ENCODE data around the gene CTIF.
A peak's percentile ranks its signal among the peaks of the same experiment; 100 is the strongest.

Gene CTIF

DNA sequence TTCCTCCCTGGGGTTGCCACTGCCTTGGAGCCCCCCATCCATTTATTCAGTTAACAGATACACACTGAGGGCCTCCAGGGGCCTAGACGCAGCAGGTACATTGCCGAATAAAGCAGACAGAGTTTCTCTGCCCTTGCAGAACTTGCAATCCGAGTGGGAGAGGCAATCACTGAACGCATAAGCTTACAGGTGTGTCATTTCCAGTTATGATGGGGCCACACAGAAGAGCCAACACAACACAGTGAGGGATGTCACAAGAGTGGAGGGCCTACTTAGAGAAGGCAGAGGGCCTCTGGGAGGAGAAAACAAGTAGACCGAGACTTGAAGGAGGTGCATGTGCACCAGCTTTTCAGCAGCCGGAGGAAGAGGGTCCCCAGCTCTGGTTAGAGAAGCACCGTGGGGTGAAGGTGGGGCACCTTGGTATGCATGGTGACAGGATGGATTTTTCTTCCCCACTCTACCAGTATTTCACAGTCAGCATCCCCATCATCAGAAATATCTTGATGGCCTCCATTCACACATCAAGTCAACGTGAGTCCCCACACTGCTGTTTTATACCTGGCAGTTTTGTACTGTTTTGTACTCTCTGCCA lies 261.0 kb downstream of the CTIF start:
- no peaks in the 10 kb centered on the region for H3K9me3 Mint-ChIP-seq
- H3K27ac Mint-ChIP-seq: peak overlapping the region; percentile 94
- ATAC-seq (no peak), DNase-seq (ENCODE audit: low spot score in 2 of 2) (no peak)
- no peak overlapping the region for H3K4me3 Mint-ChIP-seq
- peaks cover 73% of the 10 kb centered on the region for H3K4me1 Mint-ChIP-seq
- no peaks in the 10 kb centered on the region for H3K36me3 Mint-ChIP-seq

DNA sequence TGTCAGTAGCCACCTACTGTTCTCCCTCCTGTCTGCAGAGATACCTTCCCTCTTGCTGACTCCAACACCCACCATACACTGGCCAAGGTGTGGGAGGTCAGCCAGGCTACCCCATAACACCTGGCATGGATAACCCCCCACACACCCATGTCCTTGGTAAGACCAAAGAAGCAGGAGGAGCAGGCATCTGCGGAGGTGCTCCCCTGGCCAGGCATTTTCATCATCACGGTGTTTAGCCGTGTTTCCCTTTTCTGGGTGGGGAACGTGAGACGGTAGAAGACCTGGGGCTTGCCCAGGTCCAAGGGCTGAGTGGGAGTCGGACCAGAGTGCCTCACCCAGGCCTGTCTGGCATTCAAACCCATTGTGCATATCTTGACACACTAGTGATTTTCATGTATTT lies 261.6 kb downstream of the CTIF start:
- H3K4me1 Mint-ChIP-seq: peaks cover 80% of the 10 kb centered on the region

DNA sequence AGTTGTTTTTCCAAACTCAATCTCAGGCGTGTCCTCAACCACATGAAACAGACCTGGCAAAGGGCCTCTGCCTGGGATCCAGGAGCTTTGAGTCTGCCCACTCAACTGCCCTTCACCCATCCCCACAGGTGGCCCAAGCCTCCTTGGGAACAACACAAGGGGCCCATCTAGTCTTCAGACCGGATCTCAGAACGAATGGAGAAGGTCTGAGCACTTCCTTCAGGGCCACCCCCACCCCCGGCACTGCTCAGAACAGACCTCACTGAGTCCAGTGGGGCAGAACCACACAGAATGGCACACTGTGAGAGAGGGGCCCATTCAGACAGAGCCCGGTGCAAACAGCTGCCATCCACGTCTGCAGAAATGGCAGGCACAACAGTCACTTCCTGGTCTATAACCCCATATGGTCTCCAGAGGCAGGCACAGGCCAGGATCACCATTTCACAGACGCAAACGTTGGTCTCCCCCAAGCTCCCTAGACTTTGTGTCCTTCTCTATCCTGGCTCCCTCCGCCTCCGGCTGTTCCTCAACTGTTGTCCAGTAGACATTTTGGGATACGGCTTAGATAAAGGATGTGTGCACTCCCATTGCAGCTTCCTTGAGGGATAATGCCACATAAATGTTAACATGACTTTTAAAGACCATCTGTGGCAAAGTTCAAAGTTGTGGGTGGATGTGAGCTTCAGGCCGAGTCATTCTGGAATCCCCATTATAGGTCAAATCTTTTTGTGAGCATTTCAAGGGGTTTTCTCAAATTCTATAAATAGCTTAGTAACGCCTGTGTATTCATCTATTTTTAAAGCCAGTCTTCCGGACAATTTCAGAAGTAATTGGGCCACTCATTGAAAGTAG lies 262.3 kb downstream of the CTIF start:
- H3K36me3 Mint-ChIP-seq: no peaks in the 10 kb centered on the region
- H3K27ac Mint-ChIP-seq: peak overlapping the region; percentile 94
- DNase-seq (ENCODE audit: low spot score in 2 of 2) (no peak), ATAC-seq (peak; percentile 90)
- no peaks in the 10 kb centered on the region for H3K9me3 Mint-ChIP-seq
- H3K4me1 Mint-ChIP-seq: peaks cover 86% of the 10 kb centered on the region
- peak overlapping the region; percentile 57 for H3K4me3 Mint-ChIP-seq

More for the DNA sequence above, 261.6 kb downstream of the CTIF start:
- Mint-ChIP-seq H3K9me3 (no peaks in the 10 kb centered on the region), H3K27ac (peak overlapping the region; percentile 94), H3K4me3 (peak overlapping the region; percentile 57), H3K36me3 (no peaks in the 10 kb centered on the region)
- ATAC-seq (no peak), DNase-seq (ENCODE audit: low spot score in 2 of 2) (no peak)

DNA sequence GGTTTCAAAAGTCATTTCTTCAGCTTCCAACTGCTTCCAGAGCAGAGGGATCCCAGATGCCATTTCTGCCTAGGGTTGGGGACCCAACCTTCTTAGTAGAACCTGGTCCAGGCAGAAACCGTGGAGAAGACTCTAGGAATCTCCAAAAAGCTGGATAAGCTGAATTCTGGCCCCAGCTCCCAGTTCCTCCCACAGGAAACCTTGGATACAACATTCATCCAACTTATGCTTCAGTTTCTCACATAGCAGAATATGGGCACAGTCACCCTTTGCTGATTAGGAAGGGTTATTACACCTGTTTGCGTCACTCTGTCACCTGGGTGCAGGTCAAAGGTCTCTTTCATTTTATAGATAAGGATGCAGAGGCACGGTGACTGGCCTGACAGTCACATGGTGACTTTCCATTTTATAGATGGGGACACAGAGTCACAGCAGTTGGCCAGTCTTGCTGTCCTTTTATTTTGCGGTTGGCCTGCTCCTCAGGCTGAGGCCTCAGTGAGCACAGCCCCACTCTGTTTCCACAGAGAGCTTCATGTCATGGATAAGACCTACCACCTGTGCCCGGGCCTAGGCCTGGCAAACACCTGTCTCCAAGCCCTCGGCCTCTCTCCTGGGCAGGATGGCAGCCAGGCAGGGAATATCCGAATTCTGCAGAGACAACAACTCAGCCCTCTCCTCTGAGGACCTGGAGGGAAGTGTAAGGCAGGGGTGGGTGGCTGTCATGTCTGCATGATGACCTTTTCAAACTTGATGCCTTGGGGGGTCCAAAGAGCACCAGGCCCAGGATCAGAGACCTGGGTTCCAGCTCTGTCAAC lies 263.1 kb downstream of the CTIF start:
- ATAC-seq (no peak), DNase-seq (ENCODE audit: low spot score in 2 of 2) (no peak)
- Mint-ChIP-seq H3K4me1 (peaks cover 95% of the 10 kb centered on the region), H3K4me3 (peak overlapping the region; percentile 57), H3K9me3 (no peaks in the 10 kb centered on the region), H3K27ac (peak overlapping the region; percentile 94), H3K36me3 (no peaks in the 10 kb centered on the region)

DNA sequence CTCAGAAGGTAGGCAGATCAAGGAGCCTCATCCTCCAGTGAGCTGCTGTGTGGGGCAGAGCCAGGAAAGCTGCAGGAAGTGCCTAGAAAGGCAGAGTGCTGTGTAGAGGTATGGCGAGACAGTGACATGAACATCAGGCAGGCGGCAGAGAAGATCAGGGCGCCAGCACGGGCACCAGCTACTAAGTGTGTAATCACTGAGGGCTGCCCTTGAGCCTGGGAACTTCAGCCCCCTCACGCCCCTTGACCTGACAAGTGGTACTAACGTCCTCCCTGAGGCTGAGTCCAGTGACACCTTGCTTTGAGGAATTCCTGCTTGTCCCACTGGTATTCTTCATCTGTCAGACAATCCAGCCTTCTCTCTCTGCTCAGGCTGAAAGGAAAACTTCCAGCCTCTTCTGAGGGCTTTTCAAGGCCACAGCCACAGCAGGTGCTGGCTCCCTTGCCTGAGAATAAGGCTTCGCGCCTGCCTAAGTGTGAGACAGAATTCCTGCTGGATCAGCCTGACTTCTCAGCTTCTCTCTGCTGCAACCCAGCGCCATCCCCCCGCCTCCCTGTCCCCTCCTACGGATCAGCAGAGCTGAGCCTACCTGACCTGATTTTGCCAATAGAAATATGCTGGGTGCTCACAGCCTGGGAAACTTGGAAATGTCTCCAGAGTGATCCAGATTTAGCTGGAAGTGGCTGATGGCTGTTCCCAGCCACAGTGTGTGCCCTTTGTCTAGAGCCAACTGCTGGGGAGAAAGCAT lies 263.9 kb downstream of the CTIF start:
- H3K4me3 Mint-ChIP-seq: peak overlapping the region; percentile 57
- H3K9me3 Mint-ChIP-seq: no peaks in the 10 kb centered on the region
- no peaks in the 10 kb centered on the region for H3K36me3 Mint-ChIP-seq
- H3K4me1 Mint-ChIP-seq: peaks cover 90% of the 10 kb centered on the region
- no peak for ATAC-seq
- no peak for DNase-seq (ENCODE audit: low spot score in 2 of 2)
- H3K27ac Mint-ChIP-seq: peak overlapping the region; percentile 94

DNA sequence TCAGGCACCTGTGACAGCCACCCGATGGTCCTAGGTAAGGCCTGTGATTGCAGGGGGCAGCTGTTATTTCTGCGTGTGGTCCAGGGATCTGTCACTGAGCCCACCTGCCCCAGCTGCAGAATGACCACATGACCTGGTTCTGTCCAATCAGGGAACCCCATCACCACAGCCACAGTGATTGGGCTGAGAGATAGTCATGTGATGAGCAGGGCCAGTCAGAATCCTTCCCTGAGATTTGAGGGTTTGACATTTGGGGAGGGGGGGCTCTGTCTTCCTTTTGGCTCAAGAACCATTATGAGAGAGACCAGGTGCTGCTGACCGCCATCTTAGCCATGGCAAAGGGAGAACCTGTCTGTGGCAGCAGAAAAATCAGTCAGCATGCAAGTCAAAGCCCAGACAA lies 264.7 kb downstream of the CTIF start:
- Mint-ChIP-seq H3K27ac (peak overlapping the region; percentile 94), H3K4me1 (peaks cover 86% of the 10 kb centered on the region), H3K36me3 (no peaks in the 10 kb centered on the region), H3K9me3 (no peaks in the 10 kb centered on the region), H3K4me3 (no peak overlapping the region)
- DNase-seq (ENCODE audit: low spot score in 2 of 2) (no peak), ATAC-seq (no peak)

DNA sequence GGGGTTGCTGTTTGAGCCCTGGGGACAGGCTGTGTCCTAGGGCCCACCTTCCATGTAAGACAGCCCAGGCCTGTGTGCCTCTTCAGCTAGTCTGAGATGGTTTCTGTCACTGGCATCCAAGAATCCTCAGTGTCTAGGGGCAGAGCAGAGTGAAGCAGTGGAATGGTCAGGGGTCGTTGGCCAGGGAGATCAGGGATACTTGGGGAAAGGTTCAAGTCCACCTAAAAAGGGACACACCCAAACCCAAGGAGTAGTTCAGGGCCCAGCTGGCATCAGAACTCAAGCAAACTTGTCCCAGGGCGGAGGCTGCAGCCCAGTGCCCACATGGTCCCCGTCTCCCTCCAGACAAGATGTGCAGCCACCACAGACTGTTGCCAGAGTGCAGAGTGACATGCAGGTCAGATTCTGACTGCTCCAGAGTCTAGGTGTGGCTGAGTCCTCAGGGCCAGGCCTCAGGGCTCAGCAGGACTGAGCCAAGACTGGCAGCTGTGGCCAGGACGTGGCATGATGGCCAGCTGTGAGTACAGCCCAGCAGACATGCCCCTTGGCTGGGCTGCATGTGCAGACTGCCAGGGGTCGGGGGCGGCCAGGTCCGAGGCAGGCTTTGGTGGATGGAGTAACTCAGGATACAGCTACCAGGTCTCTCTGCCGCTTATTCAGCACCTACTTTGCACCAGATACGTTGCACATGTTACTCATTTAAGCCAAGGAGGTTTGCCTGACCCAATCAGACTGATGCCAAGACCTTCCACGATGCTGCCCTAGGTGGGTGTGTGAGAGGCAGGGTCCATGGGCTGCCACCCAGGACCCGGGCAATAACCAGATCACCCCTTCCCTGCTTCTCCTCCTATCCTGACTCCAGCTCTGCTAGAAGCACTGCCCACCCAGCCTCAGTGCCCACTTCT lies 265.4 kb downstream of the CTIF start:
- Mint-ChIP-seq H3K9me3 (no peaks in the 10 kb centered on the region), H3K36me3 (no peaks in the 10 kb centered on the region), H3K4me1 (peaks cover 79% of the 10 kb centered on the region), H3K4me3 (no peak overlapping the region), H3K27ac (peak overlapping the region; percentile 94)
- DNase-seq (ENCODE audit: low spot score in 2 of 2) (no peak), ATAC-seq (no peak)

DNA sequence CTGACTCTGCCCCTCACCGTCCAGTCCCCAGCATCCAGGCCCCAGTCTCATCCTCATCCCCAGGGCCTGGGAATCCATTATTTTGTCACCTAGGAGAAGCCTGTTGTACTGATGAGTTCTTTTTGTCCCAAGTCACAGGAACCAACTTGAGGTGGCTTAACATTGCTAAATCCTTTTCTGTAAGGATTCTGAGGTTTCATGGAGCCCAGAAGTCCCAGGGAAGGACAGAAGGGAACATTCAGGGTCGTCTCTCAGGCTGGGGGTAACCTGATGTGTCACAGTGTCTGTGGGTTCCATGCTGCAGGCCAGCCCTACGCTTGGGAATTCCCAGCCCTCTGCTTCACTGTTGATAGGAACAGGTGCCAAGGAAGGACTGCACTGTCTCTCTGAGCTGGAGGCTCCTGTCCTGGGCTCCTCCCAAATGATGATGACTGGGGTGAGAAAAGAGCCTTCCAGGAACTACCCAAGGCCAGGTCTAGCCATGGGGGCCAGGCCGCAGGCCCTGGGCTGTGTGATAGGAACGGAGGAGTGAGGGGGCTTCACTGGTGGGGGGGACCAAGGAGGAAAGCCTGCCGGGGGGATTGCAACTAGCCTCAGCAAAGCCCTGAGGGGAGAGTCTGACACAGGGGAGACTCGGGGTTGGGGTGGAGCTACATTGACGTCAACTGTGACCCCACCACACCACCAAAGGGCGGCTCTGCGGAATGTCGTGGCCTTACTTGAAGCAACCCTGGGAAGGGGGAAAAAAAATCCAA lies 266.2 kb downstream of the CTIF start:
- DNase-seq (ENCODE audit: low spot score in 2 of 2) (no peak), ATAC-seq (no peak)
- peak overlapping the region; percentile 69 for H3K27ac Mint-ChIP-seq
- H3K4me1 Mint-ChIP-seq: peaks cover 72% of the 10 kb centered on the region
- H3K4me3 Mint-ChIP-seq: no peak overlapping the region
- no peaks in the 10 kb centered on the region for H3K36me3 Mint-ChIP-seq
- no peaks in the 10 kb centered on the region for H3K9me3 Mint-ChIP-seq

DNA sequence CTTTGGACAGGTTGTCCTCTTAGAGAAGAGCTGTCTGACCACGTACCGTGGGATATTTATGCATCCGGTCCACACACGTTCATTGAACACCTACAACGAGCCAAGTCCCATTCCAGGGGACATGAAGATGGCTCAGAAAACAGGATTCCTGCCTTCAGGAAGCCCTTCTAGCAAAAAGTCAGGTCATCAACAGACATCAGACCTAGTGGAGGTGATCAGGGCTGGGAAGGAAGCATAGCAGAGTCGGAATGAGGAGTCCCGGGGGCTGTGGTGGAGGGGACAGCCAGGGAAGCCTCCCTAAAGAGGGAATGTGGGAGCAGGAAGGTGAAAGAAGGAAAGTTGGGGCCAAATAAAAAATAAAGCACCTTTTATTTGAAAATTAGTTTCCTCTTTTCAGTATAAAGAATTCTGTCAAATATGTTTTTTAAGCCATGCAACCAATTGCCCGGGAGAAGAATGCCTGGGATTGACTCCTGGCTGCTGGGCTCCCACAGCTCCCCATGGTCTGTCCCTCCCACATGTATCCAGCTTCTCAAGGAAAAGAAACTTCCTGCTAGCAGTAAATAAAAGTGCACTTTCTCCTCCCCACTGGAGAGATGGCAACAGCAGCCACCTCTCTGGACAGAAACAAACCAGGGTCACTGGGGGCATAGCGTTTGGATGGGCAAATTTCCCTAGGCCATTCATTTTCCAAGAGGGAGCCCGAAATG lies 267.1 kb downstream of the CTIF start:
- ATAC-seq (no peak), DNase-seq (ENCODE audit: low spot score in 2 of 2) (no peak)
- peaks cover 67% of the 10 kb centered on the region for H3K4me1 Mint-ChIP-seq
- no peaks in the 10 kb centered on the region for H3K9me3 Mint-ChIP-seq
- peak overlapping the region; percentile 69 for H3K27ac Mint-ChIP-seq
- no peak overlapping the region for H3K4me3 Mint-ChIP-seq
- H3K36me3 Mint-ChIP-seq: no peaks in the 10 kb centered on the region

DNA sequence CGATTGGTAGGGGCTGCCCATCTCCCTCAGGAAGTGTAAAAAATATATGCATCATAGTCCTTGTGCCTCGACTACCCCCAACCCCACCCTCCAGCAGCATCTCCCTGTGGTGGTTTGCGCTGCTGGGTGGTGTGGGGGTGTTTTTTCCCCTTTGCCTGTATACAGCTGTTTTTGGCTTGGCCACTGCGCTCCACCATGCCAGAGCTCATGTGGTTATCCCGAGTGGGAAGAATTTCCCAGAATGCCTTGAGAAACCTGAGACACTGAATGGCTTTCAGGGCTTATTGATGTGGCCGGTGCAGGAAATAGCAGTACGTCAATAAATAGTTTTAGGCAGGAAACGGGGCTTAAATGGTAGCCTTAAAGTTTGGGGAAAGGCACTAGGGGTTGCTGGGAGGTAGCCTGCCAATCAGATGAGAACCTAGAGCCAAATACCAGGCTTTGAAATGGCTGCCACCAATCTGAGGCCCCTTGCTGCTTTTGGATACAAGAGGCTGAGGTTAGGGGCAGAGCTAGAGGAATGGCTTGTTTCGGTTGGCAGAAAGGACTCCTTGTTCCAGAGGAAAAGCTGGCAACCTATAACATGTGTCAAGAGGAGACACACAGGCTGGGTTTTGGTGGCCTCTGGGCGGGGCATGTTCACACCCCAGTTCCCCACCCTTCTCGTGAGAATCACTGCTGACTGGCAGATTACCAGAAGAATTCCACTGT lies 267.9 kb downstream of the CTIF start:
- ATAC-seq (peak; percentile 45), DNase-seq (ENCODE audit: low spot score in 2 of 2) (no peak)
- no peak overlapping the region for H3K4me3 Mint-ChIP-seq

DNA sequence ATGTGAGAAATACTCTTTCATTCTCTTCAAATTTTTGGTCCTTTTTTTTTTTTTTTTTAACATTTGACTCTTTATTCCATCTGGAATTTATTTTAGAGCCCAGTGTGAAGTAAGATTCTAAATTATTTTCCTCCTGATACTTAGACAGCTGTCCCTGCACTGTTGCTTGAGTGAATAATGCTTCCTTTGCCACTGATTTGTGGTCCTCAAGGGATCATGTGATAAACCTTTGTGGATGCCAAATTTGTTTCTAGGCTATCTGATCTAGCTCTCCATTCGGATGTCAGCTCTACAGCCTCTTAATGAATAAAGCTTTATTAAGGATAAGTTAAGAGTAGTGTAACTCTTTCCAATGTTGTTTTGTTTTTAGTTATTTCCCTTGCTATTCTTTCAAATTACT lies 269.6 kb downstream of the CTIF start:
- Mint-ChIP-seq H3K9me3 (no peaks in the 10 kb centered on the region), H3K4me3 (no peak overlapping the region), H3K36me3 (peaks cover 13% of the 10 kb centered on the region), H3K4me1 (peaks cover 66% of the 10 kb centered on the region), H3K27ac (no peak overlapping the region)
- DNase-seq (ENCODE audit: low spot score in 2 of 2) (no peak), ATAC-seq (no peak)

More for the DNA sequence above, 267.9 kb downstream of the CTIF start:
- H3K9me3 Mint-ChIP-seq: no peaks in the 10 kb centered on the region
- no peaks in the 10 kb centered on the region for H3K36me3 Mint-ChIP-seq
- peak overlapping the region; percentile 69 for H3K27ac Mint-ChIP-seq
- H3K4me1 Mint-ChIP-seq: peaks cover 66% of the 10 kb centered on the region

DNA sequence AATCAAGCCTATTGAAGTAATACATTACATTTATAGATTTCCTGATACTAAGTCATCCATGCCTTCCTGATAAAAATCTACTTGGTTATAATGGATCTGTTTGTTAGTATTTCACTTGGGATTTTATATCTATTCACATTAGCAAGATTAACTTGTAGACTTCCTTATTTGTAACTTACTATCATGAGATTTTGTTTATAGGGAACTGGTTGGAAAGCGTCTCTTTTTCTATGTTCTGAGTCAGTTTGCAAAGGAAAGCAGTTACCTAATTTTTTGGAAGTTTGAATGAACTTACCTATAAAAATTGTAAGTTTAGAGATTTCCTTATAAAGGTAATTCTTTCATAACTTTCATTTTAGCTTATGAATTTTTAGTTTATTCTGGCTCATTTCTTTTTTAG lies 270.5 kb downstream of the CTIF start:
- peaks cover 13% of the 10 kb centered on the region for H3K36me3 Mint-ChIP-seq
- ATAC-seq (no peak), DNase-seq (ENCODE audit: low spot score in 2 of 2) (no peak)
- H3K27ac Mint-ChIP-seq: no peak overlapping the region
- no peak overlapping the region for H3K4me3 Mint-ChIP-seq
- peaks cover 66% of the 10 kb centered on the region for H3K4me1 Mint-ChIP-seq
- H3K9me3 Mint-ChIP-seq: no peaks in the 10 kb centered on the region

DNA sequence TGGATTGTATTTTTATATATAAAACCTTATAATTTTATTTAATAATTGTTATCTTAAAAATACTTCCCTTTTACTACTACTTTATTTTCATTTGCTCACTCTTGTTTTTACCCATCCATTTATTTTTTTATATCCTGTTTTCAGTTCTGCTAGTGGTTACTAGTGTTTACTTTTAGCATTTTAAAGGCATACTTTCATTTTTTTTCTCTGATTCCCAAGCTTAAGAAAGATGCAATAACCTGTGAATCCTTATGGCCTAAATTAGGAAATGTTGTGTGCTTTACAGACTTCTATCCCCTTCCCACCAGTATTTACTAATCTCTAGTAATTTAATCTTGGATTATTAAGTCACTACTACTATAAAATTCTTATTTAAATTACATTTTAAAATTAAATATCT lies 272.0 kb downstream of the CTIF start:
- Mint-ChIP-seq H3K9me3 (no peaks in the 10 kb centered on the region), H3K36me3 (peaks cover 13% of the 10 kb centered on the region), H3K27ac (no peak overlapping the region), H3K4me1 (peaks cover 66% of the 10 kb centered on the region), H3K4me3 (no peak overlapping the region)
- no peak for ATAC-seq
- DNase-seq (ENCODE audit: low spot score in 2 of 2): no peak
